Measurements from ENCODE around the gene LRRC75A. TPM values are rescaled to one million over a fixed set of nuclear protein-coding genes. Genes with fewer than 3 reads are reported as not detected.
"Not testable (repeated sequence)": the region's sequence is repeated elsewhere in the genome, so short reads cannot be mapped to it uniquely, and the experiment has no call there.

LRRC75A gene
- total RNA-seq, 4 donors from 2014 or later: 0.26 to 6.0 (median 3.7) TPM

- DNase-seq: peak; percentile 47 to 59
- H3K9me3 ChIP-seq: no peaks in the 10 kb centered on the region
- H3K27ac ChIP-seq: peak overlapping the region; percentile 86 to 89
- peak overlapping the region; percentile 49 to 52 for H3K4me3 ChIP-seq
- no peaks in the 10 kb centered on the region for H3K4me1 ChIP-seq
- H3K36me3 ChIP-seq: no peaks in the 10 kb centered on the region
- TF ChIP-seq CTCF (IDR thresholded peaks at IDR 0.05) (no peak), POLR2A (IDR thresholded peaks at IDR 0.05) (peak in 1 of 2 donors; percentile 19)
- intact Hi-C loops (cut with DNase I; ENCODE audit: low total_unique reads): no loop called here
- no peaks in the 10 kb centered on the region for H3K27me3 ChIP-seq
These were observed 85.0 kb downstream of the LRRC75A start for GRCh38 chr17:16406742-16407674.

- H3K4me1 ChIP-seq; H3K9me3 ChIP-seq; H3K36me3 ChIP-seq; intact Hi-C loops (cut with DNase I; ENCODE audit: low total_unique reads); H3K27ac ChIP-seq; DNase-seq; H3K27me3 ChIP-seq; H3K4me3 ChIP-seq: not testable (repeated sequence)
These were observed 88.1 kb downstream of the LRRC75A start for GRCh38 chr17:16403847-16404246.

DNA sequence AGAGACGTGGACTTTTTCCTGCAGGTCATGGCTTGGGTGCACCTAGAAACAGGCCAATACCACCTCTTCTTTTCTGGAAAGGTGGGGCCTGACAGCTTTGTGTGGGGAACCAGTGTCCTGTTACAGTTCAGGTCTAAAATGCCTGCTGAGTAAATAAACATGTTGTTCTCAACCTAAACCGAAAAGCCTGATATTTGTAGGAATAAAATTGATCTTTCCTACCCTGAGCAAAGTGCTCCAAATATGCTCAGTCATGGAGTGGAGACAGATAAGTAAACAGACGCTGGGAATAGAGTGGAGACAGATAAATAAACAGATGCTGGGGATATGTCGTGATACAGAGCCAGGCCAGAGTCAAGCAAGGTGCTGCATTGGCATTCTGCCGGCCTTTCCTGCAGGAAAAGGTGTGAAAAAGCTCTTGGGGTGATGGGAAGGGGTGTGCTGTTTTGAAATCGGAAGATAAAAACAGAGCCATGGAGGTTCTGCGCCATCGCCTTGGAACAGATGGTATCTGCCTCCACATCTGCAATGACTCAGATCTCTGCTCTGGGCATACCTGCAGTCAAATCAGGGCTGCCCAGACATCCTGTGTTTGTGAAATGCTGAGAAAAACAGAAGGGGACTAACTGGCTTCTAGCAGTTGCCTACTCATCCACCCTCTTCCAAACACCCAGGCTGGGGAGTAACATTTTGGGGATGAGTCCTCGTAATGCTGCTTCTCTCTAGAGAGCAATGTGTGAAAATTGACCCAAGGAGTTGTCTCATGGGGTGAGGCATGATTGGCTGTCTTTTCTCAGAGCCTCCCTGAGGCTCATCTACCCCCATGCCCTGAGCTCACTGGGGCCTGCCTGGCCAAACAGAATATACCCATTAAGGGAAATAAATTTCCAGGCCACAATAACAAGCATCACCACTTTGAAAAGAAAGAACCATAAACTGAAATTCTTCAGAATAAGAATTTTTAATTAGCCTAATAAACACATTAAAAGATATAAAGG lies 93.4 kb downstream of the LRRC75A start:
- no peak for DNase-seq
- H3K27ac ChIP-seq: no peak overlapping the region
- intact Hi-C loops (cut with DNase I; ENCODE audit: low total_unique reads): no loop called here
- TF ChIP-seq POLR2A (IDR thresholded peaks at IDR 0.05) (no peak), CTCF (IDR thresholded peaks at IDR 0.05) (no peak)
- H3K9me3 ChIP-seq: no peaks in the 10 kb centered on the region
- H3K4me1 ChIP-seq: no peaks in the 10 kb centered on the region
- no peak overlapping the region for H3K4me3 ChIP-seq
- no peaks in the 10 kb centered on the region for H3K27me3 ChIP-seq
- no peaks in the 10 kb centered on the region for H3K36me3 ChIP-seq

GRCh38 chr17:16396693-16397092 lies 95.3 kb downstream of the LRRC75A start:
- H3K9me3 ChIP-seq; H3K36me3 ChIP-seq; DNase-seq; H3K4me1 ChIP-seq; H3K4me3 ChIP-seq; intact Hi-C loops (cut with DNase I; ENCODE audit: low total_unique reads); H3K27me3 ChIP-seq: not testable (repeated sequence)
- H3K27ac ChIP-seq: peak overlapping the region; percentile 70 to 76

- H3K36me3 ChIP-seq; H3K9me3 ChIP-seq; H3K4me1 ChIP-seq; H3K27me3 ChIP-seq; H3K4me3 ChIP-seq; intact Hi-C loops (cut with DNase I; ENCODE audit: low total_unique reads): not testable (repeated sequence)
- H3K27ac ChIP-seq: peak overlapping the region; percentile 70 to 76
- DNase-seq: peak; percentile 63 to 74
These were observed 96.1 kb downstream of the LRRC75A start for GRCh38 chr17:16395887-16396286.

- intact Hi-C loops (cut with DNase I; ENCODE audit: low total_unique reads); H3K4me3 ChIP-seq: not testable (repeated sequence)
These were observed 99.5 kb downstream of the LRRC75A start for GRCh38 chr17:16392491-16392890.

More at GRCh38 chr17:16392491-16392890, 99.5 kb downstream of the LRRC75A start:
- not testable (repeated sequence) for H3K27me3 ChIP-seq, H3K4me1 ChIP-seq, H3K9me3 ChIP-seq, H3K27ac ChIP-seq, H3K36me3 ChIP-seq, DNase-seq

Small RNA genes within 50 kb of the gene (small RNA-seq; reads per million reads assigned to genes)
- gene SNORD49A (not detected), gene SNORD65 (not detected)

Other genes with a start within 250 kb of the LRRC75A start
- 10 to 100 TPM; 35.5 to 74.4 (median 53.5) TPM for gene CENPV, start 138.7 kb downstream of the LRRC75A start, total RNA-seq
- gene UBB, start 111.1 kb downstream of the LRRC75A start, total RNA-seq: 1,000 to 10,000 TPM in 1 of 4 donors, 100 to 1,000 TPM in 3; 535 to 1,039 (median 667) TPM
- gene TRPV2, start 76.6 kb downstream of the LRRC75A start, total RNA-seq: 10 to 100 TPM in 2 of 4 donors, 1 to 10 TPM in 2; 6.2 to 26.2 (median 12.9) TPM
- 10 to 100 TPM in 1 of 4 donors, 1 to 10 TPM in 3; 4.6 to 29.5 (median 5.4) TPM for gene ZNF287, start 77.0 kb upstream of the LRRC75A start, total RNA-seq
- gene ZNF624, start 161.7 kb upstream of the LRRC75A start, total RNA-seq: 10 to 100 TPM in 1 of 4 donors, 1 to 10 TPM in 3; 2.4 to 28.0 (median 5.5) TPM
- gene CCDC144A, start 198.0 kb upstream of the LRRC75A start, total RNA-seq: 10 to 100 TPM in 2 of 4 donors, under 1 TPM in 2; 0.29 to 27.3 (median 12.3) TPM

All from uterus (tissue), 4 donors.